GM12878 (cell line): ENCODE data around the gene NKAIN2. TPM values are rescaled to one million over a fixed set of nuclear protein-coding genes. Genes with fewer than 3 reads are reported as not detected.

Experiments used
- CEBPZ ChIP-seq: fragments of 150-350 bp; IDR thresholded peaks from 2 replicates; pipeline ENCODE4 v1.6.1; 2016; ENCODE audit warnings: low read depth, low read length
- CHD1 ChIP-seq: IDR thresholded peaks from 2 replicates; pipeline ENCODE4 v1.6.1; 2012; ENCODE audit warnings: low read depth, low read length, improper control_type of control experiment
- IRF3 ChIP-seq: fragments of 450-650 bp; IDR thresholded peaks from 2 replicates; pipeline ENCODE4 v1.6.1; 2014; ENCODE audit warnings: mild to moderate bottlenecking
- REST ChIP-seq: IDR thresholded peaks from 2 replicates; pipeline ENCODE4 v1.6.1; 2012; ENCODE audit warnings: mild to moderate bottlenecking, low read depth, low read length
- polyA plus RNA-seq, 11 experiments: library from polyadenylated mRNA; depleted of rRNA in 4 of 11; unstranded in 6 of 11; stranded (reverse) in 5 of 11; fragments of >200 nt; fragmentation: Nextera tagmentation in 4 of 11; fragmentation: Illumina TruSeq in 1 of 11; extraction: Ambion mirVana in 4 of 11; extraction: Trizol in 1 of 11; gene quantifications; 1 replicate in 1 of 11; 2 replicates in 10 of 11; pipeline versions ENCODE4 v1.2.1 to v1.2.3, GENCODE V29; 2011 to 2016; ENCODE audit warnings: inconsistent platforms in 2 of 11, missing spikeins in 2 of 11, low read depth in 1 of 11
- total RNA-seq, 4 experiments: library from RNA; depleted of rRNA in 3 of 4; stranded (reverse); fragments of >200 nt in 3 of 4; fragmentation: Illumina TruSeq in 1 of 4; extraction: Trizol in 1 of 4; gene quantifications; 2 replicates each; pipeline versions ENCODE4 v1.2.1 to v1.2.3, GENCODE V29; 2013 to 2021

The NKAIN2 gene
- total and polyA plus RNA-seq, 10 of the 15 experiments (the other 5 are each of a cell fraction or from before 2014, with no cell fraction given) = not detected

- no peak for TF ChIP-seq CEBPZ
- no peak for TF ChIP-seq CHD1
- TF ChIP-seq REST = no peak
- no peak for TF ChIP-seq IRF3
Observed at GRCh38 chr6:124205921-124206320, 402.3 kb downstream of the NKAIN2 start (continued).
